Stimulated activated CD4-positive, alpha-beta T cell treated with anti-CD3 and anti-CD28 coated beads, Interleukin-12 subunit alpha, Interleukin-12 subunit beta, amount 100 ng/mL, for 4 hours (primary cell): ENCODE measurements around the gene C11orf42.

ENCODE experiments used
- DNase-seq: peaks from one replicate; pipeline ENCODE4 v3.0.0-alpha.2; 2020

Gene C11orf42

GRCh38 chr11:6260207-6260726, 54.9 kb downstream of the C11orf42 start:
- DNase-seq, result no peak
